ENCODE results near the gene TSEN34. TPM values are rescaled to one million over a fixed set of nuclear protein-coding genes. Genes with fewer than 3 reads are reported as not detected.
"Not testable (repeated sequence)": the region's sequence is repeated elsewhere in the genome, so short reads cannot be mapped to it uniquely, and the experiment has no call there.

The TSEN34 gene
- total RNA-seq, 1 donor from 2014 or later, result 36.1 TPM

- peak; percentile 44 for ATAC-seq
Observed at GRCh38 chr19:54162241-54162805, 28.8 kb upstream of the TSEN34 start.

- ATAC-seq, result no peak
Observed at GRCh38 chr19:54162884-54163283, 28.2 kb upstream of the TSEN34 start.

- peak; percentile 46 for ATAC-seq
Observed at GRCh38 chr19:54164369-54165068, 26.6 kb upstream of the TSEN34 start.

- no peak for ATAC-seq
Observed at GRCh38 chr19:54165222-54165621, 25.9 kb upstream of the TSEN34 start.

GRCh38 chr19:54168174-54168917 lies 22.8 kb upstream of the TSEN34 start:
- peak; percentile 66 for ATAC-seq

- no peak for ATAC-seq
Observed at GRCh38 chr19:54169149-54169740, 21.9 kb upstream of the TSEN34 start.

GRCh38 chr19:54171736-54172431 lies 19.2 kb upstream of the TSEN34 start:
- not testable (repeated sequence) for ATAC-seq

GRCh38 chr19:54172471-54173358 lies 18.4 kb upstream of the TSEN34 start, which contains the start of gene TMC4:
Gene TMC4, minus strand, starts transcription at chr19:54173160. Its CDS starts 43 bp downstream, at chr19:54173117.
- peak; percentile 91 for ATAC-seq

- ATAC-seq, result no peak
Observed at GRCh38 chr19:54173359-54173699, 17.8 kb upstream of the TSEN34 start.

- peak; percentile 5 for ATAC-seq
Observed at GRCh38 chr19:54173951-54174834, 16.9 kb upstream of the TSEN34 start.

- peak; percentile 65 for ATAC-seq
Observed at GRCh38 chr19:54178581-54179261, 12.4 kb upstream of the TSEN34 start.

- no peak for ATAC-seq
Observed at GRCh38 chr19:54179262-54179852, 11.8 kb upstream of the TSEN34 start.

- ATAC-seq, result peak; percentile 48
Observed at GRCh38 chr19:54179921-54180461, 11.1 kb upstream of the TSEN34 start.

- ATAC-seq, result peak; percentile 8
Observed at GRCh38 chr19:54180691-54181091, 10.4 kb upstream of the TSEN34 start.

- ATAC-seq, result not testable (repeated sequence)
Observed at GRCh38 chr19:54181894-54182293, 9.2 kb upstream of the TSEN34 start.

GRCh38 chr19:54183431-54183830 lies 7.7 kb upstream of the TSEN34 start:
- no peak for ATAC-seq

- ATAC-seq, result no peak
Observed at GRCh38 chr19:54186351-54186750, 4.8 kb upstream of the TSEN34 start.

- no peak for ATAC-seq
Observed at GRCh38 chr19:54186934-54187381, 4.2 kb upstream of the TSEN34 start.
